GM23248 (cell line): ENCODE results near the gene PCBP3.

Source experiments
- EZH2 ChIP-seq: fragments of 200-600 bp; sonication (generic); IDR thresholded peaks from 2 replicates; pipeline ENCODE4 v1.6.1; 2018; ENCODE audit warnings: antibody characterized with exemption, mild to moderate bottlenecking; ENCODE audit not compliant: insufficient read depth, poor library complexity, severe bottlenecking
- EZH2phosphoT487 ChIP-seq: fragments of 200-600 bp; sonication (generic); IDR thresholded peaks from 2 replicates; pipeline ENCODE4 v1.6.1; 2018; ENCODE audit warnings: antibody characterized with exemption, moderate library complexity, mild to moderate bottlenecking, low read depth; ENCODE audit not compliant: insufficient read depth

GRCh38 chr21:45883090-45883489, 239.6 kb downstream of the PCBP3 start:
- TF ChIP-seq EZH2phosphoT487: no peak
- no peak for TF ChIP-seq EZH2
